CD4-positive, alpha-beta T cell treated with Interferon alpha-2 for 1 hour (primary cell): Measurements from ENCODE around the gene CNNM2.
"Not testable (repeated sequence)": the region's sequence is repeated elsewhere in the genome, so short reads cannot be mapped to it uniquely, and the experiment has no call there.

ENCODE experiments used
- DNase-seq, 2 donors: peaks; one replicate each; pipeline ENCODE4 v3.0.0-alpha.2; 2020 to 2022

CNNM2 gene

DNA sequence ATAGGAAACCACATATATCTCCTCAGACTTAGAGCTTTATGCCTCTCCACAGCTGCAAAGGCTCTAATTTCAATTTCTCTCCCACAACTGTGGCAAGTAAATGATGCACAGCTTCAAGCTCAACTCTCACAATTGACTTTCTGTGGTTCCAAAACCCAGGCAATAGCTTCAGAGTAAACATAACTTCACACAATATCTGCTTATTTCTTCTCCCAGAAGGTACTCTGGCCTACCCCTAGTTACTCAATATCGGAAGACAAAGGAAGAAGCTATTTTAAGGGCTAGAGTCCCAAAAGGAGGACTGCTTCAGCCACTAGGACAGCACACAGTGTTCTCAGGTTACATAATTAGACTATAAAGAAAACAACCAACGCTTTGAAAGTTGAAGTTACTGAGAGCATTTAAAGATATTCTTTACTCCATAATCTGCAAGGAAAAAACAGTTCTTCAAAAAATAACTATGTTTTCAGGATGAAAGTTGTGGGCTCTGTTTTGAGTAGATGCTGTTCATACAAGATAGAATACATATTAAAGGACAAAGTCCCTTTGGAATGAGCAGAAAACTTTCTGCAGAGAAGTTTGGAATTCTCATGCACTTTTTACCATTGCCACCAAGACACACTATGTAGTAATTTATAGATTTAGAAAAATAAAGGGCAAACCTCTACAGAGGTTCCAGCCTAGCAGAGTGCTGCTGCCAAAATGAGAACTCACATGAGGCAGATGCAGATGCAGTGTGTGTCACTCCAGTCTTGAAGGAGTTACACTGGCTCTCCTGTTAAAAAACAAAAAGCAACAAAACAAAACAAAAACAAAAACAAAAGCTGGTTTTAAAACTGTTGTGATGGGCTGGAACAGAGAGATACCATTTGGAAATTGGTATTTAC lies 193.2 kb downstream of the CNNM2 start:
- no peak for DNase-seq

DNA sequence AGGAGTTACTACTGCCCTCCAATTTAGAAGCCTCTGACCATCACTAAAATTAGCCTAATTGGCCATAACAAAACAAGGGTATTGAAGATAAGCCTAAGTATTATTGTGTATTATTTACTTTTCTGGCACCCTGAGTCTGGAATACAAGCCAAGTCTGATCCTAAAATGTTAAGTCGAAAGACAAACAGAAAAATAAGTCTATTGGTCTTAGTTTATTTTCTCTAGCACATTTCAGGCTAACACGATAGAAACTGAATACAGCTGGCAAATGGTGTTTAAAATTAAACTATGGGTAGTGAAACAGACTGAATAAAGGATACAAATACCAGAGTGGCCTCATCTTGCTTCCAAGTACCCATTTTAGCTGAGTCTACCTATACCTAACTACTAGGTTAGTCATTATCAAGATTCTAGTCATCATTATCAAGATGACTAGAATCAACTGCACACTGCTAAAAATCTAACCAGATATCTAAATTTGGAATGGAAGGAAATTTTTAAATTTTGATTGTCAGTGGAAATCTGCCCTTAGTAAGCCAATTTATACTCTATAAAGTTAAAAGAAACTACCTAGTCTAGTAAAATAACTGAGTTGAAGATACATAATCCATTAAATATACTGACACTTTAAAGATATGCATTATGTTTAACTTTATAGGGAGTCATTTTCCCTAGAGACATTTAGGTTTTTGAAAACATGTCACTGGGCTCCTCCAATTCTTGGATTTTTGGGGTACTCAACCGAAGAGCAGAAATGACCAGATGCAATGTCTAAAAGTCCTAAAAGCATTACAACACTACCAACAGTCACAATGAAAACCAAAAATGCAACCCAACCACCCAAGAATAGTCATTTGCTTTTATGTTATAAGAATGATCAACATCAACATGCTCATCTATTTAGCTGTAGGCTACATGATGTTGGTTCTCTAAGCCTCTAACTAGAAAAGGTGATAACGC lies 194.1 kb downstream of the CNNM2 start:
- DNase-seq: no peak

DNA sequence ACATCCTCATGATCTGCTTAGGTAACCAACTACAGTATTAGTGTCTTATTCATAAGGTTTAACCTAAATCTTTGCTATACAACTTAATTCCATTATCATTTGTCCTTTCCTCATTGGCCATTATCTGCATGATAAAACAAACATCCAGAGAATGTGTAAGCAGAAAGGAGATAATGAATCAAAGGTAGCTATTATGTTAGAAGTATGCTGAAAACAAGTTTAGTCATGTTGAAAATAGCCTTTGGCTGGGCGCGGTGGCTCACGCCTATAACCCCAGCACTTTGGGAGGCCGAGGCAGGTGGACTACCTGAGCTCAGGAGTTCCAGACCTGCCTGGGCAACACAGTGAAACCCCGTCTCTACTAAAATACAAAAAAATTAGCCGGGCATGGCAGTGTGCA lies 196.8 kb downstream of the CNNM2 start:
- no peak for DNase-seq

DNA sequence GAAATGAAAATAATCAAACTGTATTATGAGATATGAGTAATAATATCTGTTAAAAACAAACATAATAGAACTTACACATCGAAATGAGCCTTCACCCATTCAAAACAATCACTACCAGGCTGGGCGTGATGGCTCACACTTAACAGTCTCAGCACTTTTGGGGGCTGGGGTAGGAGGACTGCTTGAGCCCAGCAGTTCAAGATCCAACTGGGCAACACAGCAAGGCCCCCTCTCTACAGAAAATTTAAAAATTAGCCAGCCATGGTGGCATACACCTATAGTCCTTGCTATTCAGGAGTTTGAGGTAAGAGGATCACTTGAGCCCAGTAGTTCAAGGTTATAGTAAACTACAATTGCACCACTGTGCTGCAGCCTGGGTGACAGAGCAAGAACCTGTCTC lies 199.2 kb downstream of the CNNM2 start:
- no peak for DNase-seq

DNA sequence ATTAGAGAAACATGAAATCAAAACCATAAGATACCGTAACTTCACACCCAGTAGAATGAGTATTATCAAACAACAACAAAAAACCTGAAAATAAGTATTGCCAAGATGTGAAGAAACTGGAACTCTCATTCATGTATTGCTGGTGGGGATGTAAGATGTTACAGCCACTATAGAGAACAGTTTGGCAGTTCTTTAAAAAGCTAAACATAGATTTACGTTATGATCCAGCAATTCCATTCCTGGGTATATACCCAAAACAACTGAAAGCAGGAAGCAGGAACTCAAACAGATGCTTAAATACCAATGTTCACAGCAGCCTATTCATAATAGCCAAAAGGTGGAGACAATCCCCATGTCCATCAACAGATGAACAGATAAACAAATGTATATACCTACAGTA lies 202.5 kb downstream of the CNNM2 start:
- no peak for DNase-seq

DNA sequence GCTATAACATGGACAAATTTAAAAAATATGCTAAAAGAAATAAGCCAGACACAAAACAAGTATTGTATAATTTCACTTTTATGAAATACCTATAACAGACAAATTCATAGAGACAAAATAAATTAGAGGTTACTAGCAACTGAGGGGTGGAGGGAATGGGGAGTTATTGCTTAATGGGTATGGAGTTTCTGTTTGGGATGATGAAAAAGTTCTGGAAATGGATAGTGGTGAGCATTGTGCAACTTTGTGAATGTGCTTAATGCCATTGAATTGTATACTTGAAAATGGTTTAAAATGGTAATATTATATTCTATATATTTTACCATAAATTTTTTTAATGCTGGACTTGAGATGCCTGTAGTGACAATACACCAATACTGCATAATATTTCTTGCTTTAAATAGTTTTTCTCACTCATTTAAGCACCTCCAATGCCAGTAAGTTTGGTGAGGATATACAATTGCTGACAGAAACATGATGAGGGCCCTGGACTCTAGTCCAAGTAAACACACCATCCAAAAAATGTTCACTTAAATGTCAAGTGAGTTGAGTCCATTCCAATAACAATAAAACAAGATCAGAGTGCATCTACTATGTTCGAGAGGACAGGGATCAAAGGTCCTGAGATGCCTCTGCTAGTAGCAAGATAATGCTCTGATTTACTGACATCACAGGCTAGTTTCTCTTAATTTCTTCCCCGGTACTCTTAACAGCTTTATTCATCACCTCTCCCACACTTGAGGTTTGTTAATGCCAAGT lies 203.1 kb downstream of the CNNM2 start:
- DNase-seq: no peak

DNA sequence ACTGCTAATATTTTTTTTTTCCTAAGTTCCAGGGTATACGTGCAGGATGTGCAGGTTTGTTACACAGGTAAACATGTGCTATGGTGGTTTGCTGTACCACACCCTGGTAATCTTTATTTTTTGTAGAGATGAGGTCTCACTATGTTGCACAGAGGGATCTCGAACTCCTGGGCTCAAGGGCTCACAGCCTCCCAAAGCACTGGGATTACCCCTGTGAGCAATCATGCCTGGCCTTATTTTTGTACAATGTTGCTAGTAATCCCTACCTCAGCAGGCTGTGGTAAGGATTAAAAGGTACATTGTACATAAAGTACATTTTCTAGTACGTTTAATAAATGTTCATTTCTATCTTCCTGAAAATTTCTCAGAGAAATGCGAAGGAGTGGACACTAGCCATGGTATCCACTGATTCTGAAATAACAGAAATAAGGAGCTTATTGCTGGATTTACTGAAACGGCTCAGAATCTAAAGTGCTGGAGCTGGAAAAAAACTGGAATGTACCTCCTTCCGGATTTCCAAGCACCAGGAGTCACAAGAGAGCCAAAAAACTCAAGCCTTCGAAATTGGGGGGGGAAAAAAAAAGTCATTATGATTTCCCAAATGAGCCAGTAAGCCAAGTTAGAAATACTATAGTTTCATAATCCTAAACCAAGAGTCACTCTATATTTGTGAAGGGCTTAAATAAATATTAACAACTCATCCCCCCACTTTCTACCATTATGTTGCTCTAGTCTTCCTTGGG lies 205.4 kb downstream of the CNNM2 start:
- DNase-seq: no peak

DNA sequence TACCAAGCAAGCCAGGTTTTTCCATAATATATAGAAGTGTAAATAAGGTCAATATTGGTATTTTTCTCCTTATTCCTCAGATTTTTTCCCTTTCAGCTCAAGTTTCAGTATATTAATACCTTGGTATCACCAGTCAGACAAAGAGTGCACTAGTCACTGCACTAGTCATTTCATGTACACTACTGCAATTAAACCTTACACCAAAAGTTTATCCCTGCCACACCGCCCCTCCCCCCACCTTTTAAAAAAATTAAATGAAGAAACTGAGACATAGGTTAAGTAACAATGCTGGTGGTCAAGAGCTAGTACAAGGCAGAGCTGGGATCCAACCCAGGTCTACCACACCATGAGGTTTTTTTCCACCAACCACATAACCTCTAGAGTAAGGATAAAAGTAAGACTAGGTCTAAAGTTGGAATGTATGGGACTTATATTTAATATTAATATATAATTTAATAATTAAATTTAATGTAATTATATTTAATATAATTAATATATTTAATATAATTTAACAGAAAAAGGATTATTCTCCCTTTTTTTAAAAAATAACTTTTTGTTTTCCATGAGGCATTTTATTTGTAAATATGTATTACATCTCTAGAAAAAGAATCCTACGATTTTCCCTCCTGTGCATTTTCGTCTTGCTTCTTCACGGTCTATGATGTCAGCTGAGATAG lies 206.5 kb downstream of the CNNM2 start:
- DNase-seq: no peak

DNA sequence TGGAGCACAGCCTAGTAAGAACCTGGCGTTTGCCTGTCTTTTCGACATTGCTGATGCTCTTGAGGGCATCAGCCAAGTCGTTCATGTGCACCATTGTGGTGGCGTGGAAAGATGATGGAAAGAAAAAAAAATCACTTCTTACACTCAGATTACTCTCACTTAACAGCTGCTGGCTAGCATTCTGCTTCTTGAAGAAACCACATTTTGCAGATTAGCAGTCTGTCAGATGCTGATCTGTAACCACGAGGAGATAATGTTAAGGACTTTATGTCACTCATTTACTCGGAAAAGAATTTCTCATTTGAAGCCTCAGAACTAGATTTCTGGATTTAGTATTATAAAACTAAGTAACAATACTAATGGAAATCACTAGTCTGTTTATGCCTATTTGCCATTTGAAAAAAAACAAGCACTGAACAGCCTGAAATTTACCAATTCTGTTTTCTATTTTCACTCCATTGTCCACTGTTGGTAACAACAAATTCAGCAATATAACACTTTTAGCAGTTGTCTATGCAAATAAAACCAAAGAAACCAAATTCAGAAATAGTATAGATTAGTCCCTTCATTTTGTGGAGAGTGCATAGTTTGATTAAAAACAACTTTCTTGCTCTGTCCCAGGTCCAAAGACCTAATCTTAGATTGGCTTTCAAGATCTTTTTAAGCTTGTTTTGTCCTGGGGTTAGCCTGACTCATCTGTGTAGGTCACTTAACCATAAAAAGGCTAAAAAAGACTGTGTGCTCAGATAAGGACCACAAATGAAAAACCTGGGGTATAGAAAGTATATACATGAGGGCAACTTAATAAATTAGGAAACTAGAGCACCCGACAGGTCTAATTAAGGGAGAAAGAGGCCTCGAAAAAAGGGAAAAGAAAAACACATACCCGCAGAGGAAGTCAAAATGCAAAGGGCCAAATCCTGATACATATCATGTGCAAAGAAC lies 207.5 kb downstream of the CNNM2 start:
- no peak for DNase-seq

DNA sequence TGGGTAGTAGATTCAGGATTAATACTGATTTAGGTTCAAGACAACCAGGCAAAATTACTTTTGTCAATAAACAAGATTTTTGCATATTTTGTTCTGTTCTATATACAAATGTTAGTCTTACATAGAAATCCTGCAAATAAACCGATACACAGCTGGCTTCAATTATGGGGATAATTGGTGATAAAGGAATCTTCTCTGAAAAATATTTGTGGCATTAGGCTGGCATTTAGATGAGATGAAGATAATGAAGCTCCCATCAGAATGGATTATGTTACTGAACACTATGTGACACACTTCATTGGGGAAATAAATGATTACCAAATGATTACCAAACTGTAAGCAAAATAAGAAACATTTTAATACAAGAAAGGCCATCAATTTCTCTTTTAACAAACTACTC lies 209.1 kb downstream of the CNNM2 start:
- DNase-seq: no peak

DNA sequence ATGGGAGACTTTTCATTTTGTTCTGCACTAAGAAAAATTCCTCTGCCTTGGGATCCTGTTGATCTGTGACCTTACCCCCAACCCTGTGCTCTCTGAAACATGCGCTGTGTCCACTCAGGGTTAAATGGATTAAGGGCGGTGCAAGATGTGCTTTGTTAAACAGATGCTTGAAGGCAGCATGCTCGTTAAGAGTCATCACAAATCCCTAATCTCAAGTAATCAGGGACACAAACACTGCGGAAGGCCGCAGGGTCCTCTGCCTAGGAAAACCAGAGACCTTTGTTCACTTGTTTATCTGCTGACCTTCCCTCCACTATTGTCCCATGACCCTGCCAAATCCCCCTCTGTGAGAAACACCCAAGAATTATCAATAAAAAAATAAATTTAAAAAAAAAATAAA lies 212.1 kb downstream of the CNNM2 start:
- DNase-seq: not testable (repeated sequence)

DNA sequence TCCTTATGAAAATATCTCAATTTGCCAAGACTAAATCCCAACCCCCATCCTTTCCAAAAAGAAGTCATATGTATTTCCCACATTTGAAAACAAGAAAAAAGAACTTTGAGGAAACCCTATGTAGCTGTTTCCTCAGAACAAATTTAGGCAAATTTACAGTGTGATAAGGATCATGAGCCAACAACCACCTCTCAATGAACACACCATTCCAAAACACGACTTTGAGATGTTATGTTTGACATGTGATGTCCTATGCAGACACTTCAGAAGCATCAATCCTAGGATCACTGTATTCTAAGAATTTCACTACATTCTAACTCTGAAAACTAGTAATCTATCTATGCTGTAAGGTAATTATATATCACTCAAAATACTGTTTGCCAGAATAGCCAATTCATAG lies 212.8 kb downstream of the CNNM2 start:
- no peak for DNase-seq

DNA sequence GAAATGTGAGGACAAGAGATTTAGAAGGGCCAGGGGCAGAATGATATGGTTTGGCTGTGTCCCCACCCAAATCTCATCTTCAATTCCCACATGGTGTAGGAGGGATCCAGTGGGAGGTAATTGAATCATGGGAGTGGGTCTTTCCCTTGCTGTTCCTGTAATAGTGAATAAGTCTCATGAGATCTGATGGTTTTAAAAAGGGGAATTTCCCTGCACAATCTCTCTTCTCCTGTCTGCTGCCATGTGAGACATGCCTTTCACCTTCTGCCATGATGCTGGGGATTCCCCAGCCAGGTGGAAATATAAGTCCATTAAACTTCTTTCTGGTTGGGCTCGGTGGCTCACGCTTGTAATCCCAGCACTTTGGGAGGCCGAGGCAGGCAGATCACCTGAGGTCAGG lies 217.1 kb downstream of the CNNM2 start:
- DNase-seq: not testable (repeated sequence)

DNA sequence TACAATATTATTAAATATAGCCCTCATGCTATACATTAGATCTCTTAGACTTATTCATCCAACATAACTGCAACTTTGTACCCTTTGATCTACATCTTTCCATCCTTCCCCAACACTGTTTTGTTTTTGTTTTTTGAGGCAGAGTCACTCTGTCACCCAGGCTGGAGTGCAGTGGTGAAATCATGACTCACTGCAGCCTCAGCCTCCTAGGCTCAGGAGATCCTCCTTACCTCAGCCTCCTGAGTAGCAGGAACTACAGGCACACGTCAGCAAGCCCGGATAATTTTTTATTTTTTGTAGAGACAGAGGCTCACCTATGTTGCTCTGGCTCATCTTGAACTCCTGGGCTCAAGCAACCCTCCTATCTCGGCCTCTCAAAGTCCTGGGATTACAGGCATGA lies 221.7 kb downstream of the CNNM2 start:
- no peak for DNase-seq
